ENCODE data around the gene CEBPE. TPM values are rescaled to one million over a fixed set of nuclear protein-coding genes. Genes with fewer than 3 reads are reported as not detected.

CEBPE gene
- total and polyA plus RNA-seq, 2 donors (not counting 3 experiments of a cell fraction or from before 2014, with no cell fraction given): not detected

GRCh38 chr14:23125011-23125410, 6.0 kb upstream of the CEBPE start:
- no TSS peak for BruUV-seq (replicated peaks)
- intact Hi-C loops (cut with micrococcal nuclease): no loop called here
- Histone ChIP-seq H4K20me1 (replicated peaks; ENCODE audit: control insufficient read depth, extremely low read depth, insufficient read depth, low read length) (no peaks in the 10 kb centered on the region), H3K4me1 (ENCODE audit: control insufficient read depth, extremely low read depth, insufficient read depth, low read length) (peaks cover 35% of the 10 kb centered on the region), H3K36me3 (ENCODE audit: control insufficient read depth in 2 of 2, extremely low read depth in 1 of 2, insufficient read depth in 2 of 2, low read length in 2 of 2) (no peaks in the 10 kb centered on the region), H2AFZ (ENCODE audit: low read depth, low read length) (no peak overlapping the region), H3K9me1 (replicated peaks; ENCODE audit: control insufficient read depth, extremely low read depth, insufficient read depth, low read length) (no peaks in the 10 kb centered on the region), H3K4me2 (ENCODE audit: insufficient read depth, low read length) (no peak overlapping the region), H3K27ac (ENCODE audit: insufficient read depth, low read depth, low read length) (no peak overlapping the region), H3K27me3 (ENCODE audit: control insufficient read depth in 2 of 2, insufficient read depth in 2 of 2, low read length in 2 of 2) (no peaks in the 10 kb centered on the region), H3K4me3 (replicated peaks in 1 of 3; ENCODE audit: insufficient read depth in 1 of 3, low read depth in 1 of 3, low read length in 3 of 3) (no peak overlapping the region), H3K79me2 (ENCODE audit: control insufficient read depth, insufficient read depth, low read length) (no peaks in the 10 kb centered on the region), H3K9ac (replicated peaks; ENCODE audit: extremely low read depth, insufficient read depth, low read length) (no peak overlapping the region), H3K9me3 (replicated peaks; ENCODE audit: control insufficient read depth, insufficient read depth, low read length) (no peaks in the 10 kb centered on the region)
- DNase-seq (ENCODE audit: low read depth, low spot score): no peak
- peak; percentile 68 for FAIRE-seq
- CTCF ChIA-PET: interaction anchor here (0.7 to 14.5 kb wide), 4 partner anchors 14 to 54 kb away, joined by 4 to 1289 read pairs (median 5); partner anchors contain the start of genes ACIN1 and SLC7A8
- dilution Hi-C loops (cut with MboI; ENCODE audit: extremely low pct_ligation_motif_present, low sequenced_read_pairs): no loop called here
- no peak for TF ChIP-seq GATA2 (IDR thresholded peaks at IDR 0.05; ENCODE audit: insufficient read depth, insufficient read length, low read depth, low read length)
- no peak for TF ChIP-seq POLR2A (IDR thresholded peaks at IDR 0.05; ENCODE audit: low read depth, low read length)
- no peak for TF ChIP-seq FOS (IDR thresholded peaks at IDR 0.05; ENCODE audit: borderline replicate concordance, insufficient read depth, low read length)
- no peak for TF ChIP-seq MYC (IDR thresholded peaks at IDR 0.05; ENCODE audit: low read depth, low read length)
- no peak for TF ChIP-seq EZH2 (IDR thresholded peaks at IDR 0.05; ENCODE audit: borderline replicate concordance, low read depth, low read length, severe bottlenecking)
- no peak for TF ChIP-seq POLR2AphosphoS5 (IDR thresholded peaks at IDR 0.05; ENCODE audit: insufficient read depth, low read depth, low read length)
- TF ChIP-seq JUN (IDR thresholded peaks at IDR 0.05; ENCODE audit: borderline replicate concordance, insufficient read depth, insufficient read length, low read depth): no peak
- TF ChIP-seq CTCF (IDR thresholded peaks at IDR 0.05; ENCODE audit: extremely low read depth in 1 of 2, insufficient read depth in 1 of 2, low read depth in 1 of 2, low read length in 2 of 2): no peak
- no peak for TF ChIP-seq MAX (IDR thresholded peaks at IDR 0.05; ENCODE audit: insufficient read depth, insufficient read length)
- POLR2A ChIA-PET: interaction anchor here (0.7 kb wide), 1 partner anchor 70 kb away, joined by 3 read pairs; no protein-coding TSS in a partner anchor

Data from endothelial cell of umbilical vein (primary cell).